H1 (cell line): ENCODE data around the gene TMBIM4. TPM values are rescaled to one million over a fixed set of nuclear protein-coding genes. Genes with fewer than 3 reads are reported as not detected.

ENCODE experiments used
- CTCF ChIA-PET: fragments of 300-600 bp; sonication (Branson Sonifier 250); formaldehyde crosslinking; loops from one replicate; lab custom pipeline; 2021; ENCODE audit not compliant: partially characterized antibody; lab: Charles Lee
- POLR2A ChIA-PET: fragments of 300-600 bp; sonication (Branson Sonifier 250); formaldehyde crosslinking; loops from one replicate; lab custom pipeline; 2021; ENCODE audit warnings: inconsistent platforms; ENCODE audit not compliant: partially characterized antibody; lab: Charles Lee
- DNase-seq, 2 experiments: peaks; one replicate each; pipeline versions ENCODE4 v3.0.0 to v3.0.0-alpha.2; 2010 to 2022; ENCODE audit warnings: low spot score in 2 of 2, low read depth in 1 of 2, mixed read lengths in 1 of 2
- FAIRE-seq: peaks from 2 replicates; lab custom pipeline; 2011; peaks lifted over from hg19 to GRCh38; lab: Jason Lieb, UNC
- H2AFZ ChIP-seq: 2 replicates; pipeline ENCODE4 v1.8.1; 2012; ENCODE audit warnings: low read length, inconsistent platforms
- H2AK5ac ChIP-seq: 2 replicates; pipeline ENCODE4 v1.6.1; 2013; ENCODE audit warnings: low read depth, low read length
- H2BK120ac ChIP-seq: replicated peaks from 2 replicates; pipeline ENCODE3; 2013; ENCODE audit warnings: low read depth, low read length, inconsistent platforms
- H2BK12ac ChIP-seq: 2 replicates; pipeline ENCODE4 v1.6.1; 2013; ENCODE audit warnings: low read depth, low read length
- H2BK15ac ChIP-seq: 2 replicates; pipeline ENCODE4 v1.6.1; 2013; ENCODE audit warnings: low read length
- H2BK20ac ChIP-seq: 2 replicates; pipeline ENCODE4 v1.6.1; 2013; ENCODE audit warnings: low read length
- H2BK5ac ChIP-seq: 2 replicates; pipeline ENCODE4 v1.6.1; 2013; ENCODE audit warnings: low read depth, low read length
- H3K14ac ChIP-seq: 2 replicates; pipeline ENCODE4 v1.6.1; 2013; ENCODE audit warnings: inconsistent platforms; ENCODE audit not compliant: insufficient read length
- H3K18ac ChIP-seq: 2 replicates; pipeline ENCODE4 v1.6.1; 2013; ENCODE audit warnings: low read length; ENCODE audit errors: extremely low read depth
- H3K23ac ChIP-seq: 2 replicates; pipeline ENCODE4 v1.6.1; 2013; ENCODE audit warnings: inconsistent platforms; ENCODE audit not compliant: insufficient read length
- H3K23me2 ChIP-seq: 2 replicates; pipeline ENCODE4 v1.6.1; 2013; ENCODE audit warnings: low read depth, low read length
- H3K27ac ChIP-seq: 2 replicates; pipeline ENCODE4 v1.6.1; 2011; ENCODE audit warnings: low read depth, low read length, inconsistent platforms
- H3K27me3 ChIP-seq, 4 experiments: replicated peaks in 1 of 4; 1 replicate in 1 of 4; 2 replicates in 3 of 4; pipeline versions ENCODE4 v1.6.1 to v1.8.1; 2011 to 2013; ENCODE audit warnings: low read length in 3 of 4, mild to moderate bottlenecking in 3 of 4, inconsistent platforms in 2 of 4, mixed read lengths in 2 of 4, moderate library complexity in 1 of 4; ENCODE audit not compliant: control insufficient read depth in 3 of 4, insufficient read depth in 3 of 4; ENCODE audit errors: extremely low read depth in 1 of 4
- H3K36me3 ChIP-seq, 4 experiments: 2 replicates each; pipeline versions ENCODE4 v1.6.1 to v1.8.1; 2011 to 2013; ENCODE audit warnings: mild to moderate bottlenecking in 4 of 4, low read length in 3 of 4, moderate library complexity in 2 of 4, control low read depth in 1 of 4, inconsistent platforms in 1 of 4; ENCODE audit not compliant: insufficient read depth in 4 of 4, control insufficient read depth in 2 of 4
- H3K4ac ChIP-seq: replicated peaks from 2 replicates; pipeline ENCODE3; 2013; ENCODE audit warnings: low read length, low read depth, mixed read lengths, inconsistent platforms; ENCODE audit not compliant: insufficient read length
- H3K4me1 ChIP-seq, 4 experiments: replicated peaks in 1 of 4; 1 replicate in 1 of 4; 2 replicates in 3 of 4; pipeline versions ENCODE4 v1.6.1 to v1.8.1; 2011 to 2013; ENCODE audit warnings: low read length in 3 of 4, inconsistent platforms in 2 of 4, mixed read lengths in 1 of 4; ENCODE audit not compliant: insufficient read depth in 4 of 4, control insufficient read depth in 3 of 4
- H3K4me2 ChIP-seq, 2 experiments: 2 replicates each; pipeline versions ENCODE4 v1.6.1 to v1.8.1; 2011 to 2013; ENCODE audit warnings: low read depth in 2 of 2, low read length in 2 of 2, control low read depth in 1 of 2, inconsistent platforms in 1 of 2, mild to moderate bottlenecking in 1 of 2; ENCODE audit not compliant: insufficient read depth in 1 of 2
- H3K4me3 ChIP-seq, 4 experiments: fragments of 200-600, 300-600 bp in 1 of 4; sonication (generic), shearing (Covaris generic), sonication (Bioruptor Twin) in 1 of 4; 2 replicates each; pipeline versions ENCODE4 v1.5.1 to v1.8.1; 2011 to 2016; ENCODE audit warnings: low read length in 4 of 4, low read depth in 3 of 4, control low read depth in 2 of 4, inconsistent platforms in 2 of 4, mild to moderate bottlenecking in 2 of 4, mixed read lengths in 1 of 4, moderate library complexity in 1 of 4; ENCODE audit not compliant: insufficient read depth in 2 of 4; ENCODE audit errors: extremely low read depth in 1 of 4
- H3K56ac ChIP-seq: replicated peaks from 2 replicates; pipeline ENCODE3; 2013; ENCODE audit warnings: low read depth, mild to moderate bottlenecking, mixed read lengths, low read length, inconsistent platforms; ENCODE audit not compliant: insufficient read length
- H3K79me1 ChIP-seq: 2 replicates; pipeline ENCODE4 v1.6.1; 2013; ENCODE audit warnings: low read depth, low read length, control low read depth
- H3K79me2 ChIP-seq, 2 experiments: 2 replicates each; pipeline versions ENCODE4 v1.6.1 to v1.8.1; 2012 to 2013; ENCODE audit warnings: low read length in 2 of 2, mild to moderate bottlenecking in 2 of 2, inconsistent platforms in 1 of 2; ENCODE audit not compliant: insufficient read depth in 2 of 2, control insufficient read depth in 1 of 2
- H3K9ac ChIP-seq, 4 experiments: replicated peaks in 1 of 4; 1 replicate in 1 of 4; 2 replicates in 3 of 4; pipeline versions ENCODE4 v1.6.1 to v1.8.1; 2011 to 2013; ENCODE audit warnings: low read depth in 3 of 4, low read length in 3 of 4, control low read depth in 2 of 4, mild to moderate bottlenecking in 2 of 4, moderate library complexity in 2 of 4, inconsistent platforms in 1 of 4; ENCODE audit errors: extremely low read depth in 1 of 4
- H3K9me3 ChIP-seq, 2 experiments: 2 replicates each; pipeline versions ENCODE4 v1.6.1 to v1.8.1; 2012 to 2013; ENCODE audit warnings: mild to moderate bottlenecking in 2 of 2, moderate library complexity in 2 of 2, control low read depth in 1 of 2, inconsistent platforms in 1 of 2, low read depth in 1 of 2, low read length in 1 of 2, mixed read lengths in 1 of 2; ENCODE audit not compliant: insufficient read depth in 2 of 2
- H4K20me1 ChIP-seq, 2 experiments: replicated peaks in 1 of 2; 2 replicates each; pipeline versions ENCODE3 to v1.8.1; 2011 to 2013; ENCODE audit warnings: inconsistent platforms in 2 of 2, low read length in 2 of 2, mild to moderate bottlenecking in 1 of 2; ENCODE audit not compliant: insufficient read depth in 2 of 2, control insufficient read depth in 1 of 2
- H4K5ac ChIP-seq: 2 replicates; pipeline ENCODE4 v1.6.1; 2013; ENCODE audit warnings: low read length, low read depth, mixed read lengths, inconsistent platforms; ENCODE audit not compliant: insufficient read length
- H4K8ac ChIP-seq: 2 replicates; pipeline ENCODE4 v1.8.0; 2013; ENCODE audit warnings: mild to moderate bottlenecking, moderate library complexity, low read length, inconsistent platforms; ENCODE audit not compliant: insufficient read depth; ENCODE audit errors: extremely low read depth
- H4K91ac ChIP-seq: replicated peaks from 2 replicates; pipeline ENCODE3; 2013; ENCODE audit warnings: low read length, mixed read lengths, inconsistent platforms; ENCODE audit not compliant: insufficient read length
- BCL11A ChIP-seq, 2 experiments: IDR thresholded peaks; one replicate each; pipeline ENCODE4 v1.6.1; 2011; ENCODE audit warnings: low read depth in 2 of 2, low read length in 2 of 2, mild to moderate bottlenecking in 2 of 2
- TAF1 ChIP-seq: IDR thresholded peaks from 2 replicates; pipeline ENCODE4 v1.6.1; 2011; ENCODE audit warnings: mild to moderate bottlenecking, low read depth, low read length
- WGBS, 2 experiments: shearing (Covaris generic) in 1 of 2; methylation state at CpG; one replicate each; pipeline versions ENCODE4 v1.1.6 to v1.1.7; 2013 to 2015; ENCODE audit warnings: low lambda C conversion rate in 2 of 2, mixed read lengths in 2 of 2, inconsistent platforms in 1 of 2, low coverage in 1 of 2, missing lambda C conversion rate in 1 of 2; ENCODE audit not compliant: insufficient replicate concordance in 2 of 2, insufficient coverage in 1 of 2, insufficient read length in 1 of 2; ENCODE audit errors: extremely low coverage in 1 of 2, missing lambda C conversion rate in 1 of 2; 5-methylcytosine and 5-hydroxymethylcytosine counted together
- polyA plus RNA-seq, 7 experiments: library from polyadenylated mRNA; depleted of rRNA in 3 of 7; stranded (reverse) in 5 of 7; unstranded in 2 of 7; fragments of >200 nt in 5 of 7; fragments of 200-250 nt in 2 of 7; gene quantifications; 1 replicate in 5 of 7; 2 replicates in 1 of 7; 4 replicates in 1 of 7; pipeline versions ENCODE4 v1.2.1 to v1.2.3, GENCODE V29; 2011 to 2013; ENCODE audit warnings: missing spikeins in 2 of 7, mixed read lengths in 2 of 7
- total RNA-seq: library from RNA; stranded (reverse); fragmentation: NEBNext Ultra II Directional; extraction: Animal tissue kit (Norgen Biotek cat#: 25700); gene quantifications from 2 replicates; pipeline ENCODE4 v1.2.1, GENCODE V29; 2021

TMBIM4 gene
- total and polyA plus RNA-seq, 2 of the 8 experiments (the other 6 are each of a cell fraction or from before 2014, with no cell fraction given) = 12.8 to 46.6 TPM

GRCh38 chr12:66164349-66164821 lies 5.4 kb downstream of the TMBIM4 start:
- Histone ChIP-seq H3K79me2 (peaks cover 0 to 5% of the 10 kb centered on the region in 2 experiments; a peak in 2 of 4 replicates), H4K8ac (no peak overlapping the region), H3K23ac (no peak overlapping the region), H2AFZ (no peak overlapping the region), H4K91ac (no peak overlapping the region), H3K27ac (no peak overlapping the region), H2BK5ac (no peak overlapping the region), H3K36me3 (peaks cover 0 to 3% (median 0%) of the 10 kb centered on the region in 4 experiments; a peak in 1 of 8 replicates), H3K9me3 (peaks cover 0 to 5% of the 10 kb centered on the region in 2 experiments; a peak in 2 of 4 replicates), H2AK5ac (no peak overlapping the region), H2BK15ac (no peak overlapping the region), H4K5ac (no peak overlapping the region), H3K27me3 (no peaks in the 10 kb centered on the region), H3K79me1 (no peaks in the 10 kb centered on the region), H3K14ac (no peak overlapping the region), H2BK120ac (no peak overlapping the region), H3K4ac (no peak overlapping the region), H2BK20ac (no peak overlapping the region), H3K9ac (no peak overlapping the region), H3K18ac (no peak overlapping the region), H4K20me1 (no peaks in the 10 kb centered on the region), H3K23me2 (peaks cover 4% of the 10 kb centered on the region), H2BK12ac (no peak overlapping the region), H3K4me1 (no peaks in the 10 kb centered on the region; a peak in 1 of 7 replicates), H3K4me2 (no peak overlapping the region), H3K4me3 (no peak overlapping the region), H3K56ac (no peak overlapping the region)
- ChIA-PET POLR2A (no interaction called here), CTCF (interaction anchor here (0.8 kb wide), 1 partner anchor 14 kb away, joined by 3 read pairs; no protein-coding TSS in a partner anchor)
- FAIRE-seq = no peak
- 86% methylated on average over 3 of the region's 3 CpGs; no CpG with 5 or more reads in 1 of the 2 experiments for WGBS, 2 experiments
- no peak for DNase-seq
- TF ChIP-seq TAF1 = no peak
- TF ChIP-seq BCL11A (IDR thresholded peaks at IDR 0.05; ENCODE audit: low read depth in 2 of 2, low read length in 2 of 2) = no peak
